GM21529 (cell line): ENCODE measurements around the gene MPRIP.
A peak's percentile ranks its signal among the peaks of the same experiment; 100 is the strongest.

ENCODE experiments used
- ATAC-seq: cut with Tn5 transposase; IDR thresholded peaks from one replicate; pipeline ENCODE4 v1.9.1; 2021; ENCODE audit not compliant: unreplicated experiment

MPRIP gene

DNA sequence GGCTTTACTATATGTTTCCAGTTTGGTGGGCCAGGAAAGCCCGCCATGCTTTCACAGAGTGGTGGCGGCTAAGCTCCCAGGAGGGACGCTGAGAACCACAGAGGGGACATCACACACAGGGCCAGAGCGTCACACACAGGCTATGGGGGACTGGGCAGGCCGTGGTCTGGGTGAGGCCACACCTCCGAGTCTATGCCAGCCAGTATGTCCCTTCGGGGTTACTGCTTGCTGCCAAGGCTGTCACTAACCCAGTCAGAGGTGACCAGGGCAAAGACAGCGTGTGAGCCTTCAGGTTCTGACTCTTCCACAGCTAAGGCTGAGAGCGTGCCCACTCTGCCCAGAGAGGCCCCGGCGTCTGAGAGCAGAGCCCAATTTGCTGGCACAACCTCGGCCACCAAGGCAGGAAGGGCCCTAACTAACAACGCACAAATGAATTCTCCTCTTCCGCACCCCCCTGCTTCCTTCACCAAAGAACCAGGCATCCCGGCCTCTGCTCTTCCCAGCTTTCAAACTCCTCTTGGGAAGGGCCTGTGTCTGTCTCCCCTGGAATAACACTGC is 161.0 kb downstream of the MPRIP start:
- ATAC-seq = no peak

DNA sequence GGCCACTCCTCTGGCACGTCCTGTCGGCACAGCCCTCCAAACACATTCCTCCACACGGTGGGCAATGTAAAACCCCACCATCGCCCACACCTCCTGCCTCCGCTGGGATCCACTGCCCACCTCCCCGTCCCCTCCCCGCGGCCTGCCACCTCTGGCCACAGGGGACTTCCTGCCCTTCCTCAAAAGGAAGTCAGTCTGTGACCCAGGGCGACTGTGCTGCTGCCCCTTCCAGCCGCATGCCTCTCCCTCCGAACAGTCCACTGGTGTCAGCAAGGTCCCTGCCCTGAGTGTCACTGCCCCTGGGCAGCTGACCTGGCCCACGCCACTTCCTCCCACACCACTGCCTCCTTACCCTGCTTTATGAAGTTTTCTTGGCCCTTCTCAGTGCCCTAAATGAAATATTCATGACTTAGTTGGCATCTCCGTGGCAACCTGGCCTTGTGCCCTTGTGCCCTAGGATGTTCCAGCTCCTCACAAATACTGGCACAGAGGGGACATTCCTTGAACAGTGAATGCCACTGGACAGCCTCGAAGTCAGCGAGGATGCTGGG is 161.9 kb downstream of the MPRIP start:
- no peak for ATAC-seq

DNA sequence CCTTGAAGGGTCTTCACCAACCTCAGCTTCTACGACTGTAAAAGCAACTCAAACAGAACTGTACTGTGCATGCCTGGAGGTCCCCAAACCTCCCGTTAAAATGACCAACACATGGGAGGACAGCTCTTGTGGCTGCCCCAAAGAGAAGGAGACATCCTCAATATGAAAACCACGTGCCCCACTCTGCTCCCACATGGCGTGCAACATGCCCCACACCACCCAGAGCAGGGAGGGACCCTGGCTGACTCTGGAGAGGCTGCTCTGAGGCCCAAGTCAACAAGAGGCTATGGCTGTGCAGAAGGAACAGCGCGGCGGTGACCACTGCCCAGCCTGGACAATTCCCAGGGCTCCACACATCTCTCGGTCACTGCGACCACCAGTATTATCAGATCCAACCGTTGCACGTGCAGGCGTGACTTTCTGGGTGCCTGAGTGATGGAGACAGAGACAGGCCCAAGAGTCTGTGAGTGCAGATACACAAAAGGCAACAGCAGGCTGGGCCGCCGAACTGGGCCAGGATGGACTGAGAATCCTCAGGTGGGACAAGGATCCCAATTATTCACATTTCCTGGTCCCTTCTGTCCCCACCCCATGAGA is 162.5 kb downstream of the MPRIP start:
- ATAC-seq = no peak

DNA sequence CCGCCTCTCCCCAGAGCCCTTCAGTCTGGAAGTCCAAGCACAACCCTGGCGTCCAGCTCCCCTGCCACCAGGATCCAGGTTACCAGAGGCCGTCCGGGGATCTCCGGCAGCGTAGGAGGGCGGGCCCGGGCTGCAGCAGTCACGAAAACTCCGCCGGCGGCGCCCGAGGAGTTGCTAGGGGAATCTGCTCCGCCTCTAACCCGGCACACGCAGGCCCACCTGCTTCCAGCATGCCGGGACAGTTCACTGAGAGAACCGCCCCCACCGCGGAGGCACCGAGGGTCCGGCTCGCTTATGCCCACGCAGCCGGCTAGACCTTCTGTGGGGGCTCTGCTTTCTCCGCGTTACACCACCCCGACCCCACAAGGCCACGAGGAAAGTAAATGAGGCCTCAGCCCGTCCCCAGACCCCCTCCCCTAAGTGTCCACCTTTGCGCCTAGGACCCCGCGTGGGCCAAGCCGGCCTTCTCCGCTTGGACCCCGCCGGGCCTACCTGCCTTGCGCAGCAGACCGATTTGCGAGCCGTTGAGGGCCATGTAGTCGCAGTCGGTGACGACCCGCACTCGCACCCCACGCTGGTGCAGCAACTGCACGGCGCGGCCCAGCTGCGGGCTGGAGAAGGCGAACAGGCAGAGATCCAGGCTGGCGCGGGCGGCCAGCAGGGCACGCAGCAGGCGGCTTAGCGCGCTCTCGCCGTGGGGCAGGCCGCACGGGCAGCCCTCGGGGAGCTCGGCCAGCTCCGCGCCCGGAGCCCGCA is 163.3 kb downstream of the MPRIP start:
- ATAC-seq = peak; percentile 54

DNA sequence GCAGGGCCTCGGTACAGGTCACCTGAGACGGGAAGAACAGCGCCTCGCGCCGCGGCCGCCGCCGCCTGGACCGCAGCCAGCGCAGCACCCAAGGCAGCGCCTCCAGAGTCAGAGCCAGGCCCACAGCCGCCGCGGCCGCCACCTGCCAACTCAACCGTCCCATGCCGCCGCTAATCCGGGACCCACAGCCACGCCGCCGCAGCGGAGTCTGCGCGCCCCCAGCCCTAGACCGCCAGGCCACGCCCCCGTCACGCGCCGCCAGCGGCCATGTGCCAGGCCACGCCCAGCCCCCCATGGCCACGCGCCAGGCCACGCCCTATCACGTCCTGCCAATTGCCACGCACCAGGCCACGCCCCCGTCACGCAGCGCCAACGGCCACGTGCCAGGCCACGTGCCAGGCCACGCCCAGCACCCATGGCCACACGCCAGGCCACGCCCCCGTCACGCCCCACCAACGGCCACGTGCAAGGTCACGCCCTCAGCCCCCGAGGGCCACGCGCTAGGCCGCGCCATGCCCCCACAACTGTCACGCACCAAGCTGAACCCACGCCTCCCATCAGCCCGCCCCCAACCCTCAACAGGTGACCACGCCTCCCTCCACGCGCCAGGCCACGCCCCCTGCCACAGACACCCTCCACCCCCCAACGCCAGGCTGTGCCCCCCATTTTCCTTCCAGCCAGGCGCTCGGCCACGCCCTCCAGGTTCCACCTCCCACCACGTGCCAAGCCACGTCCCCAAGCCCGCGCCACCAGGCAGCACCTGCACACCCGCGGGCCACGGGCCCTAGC is 164.1 kb downstream of the MPRIP start, which contains the start of gene PLD6:
Gene PLD6, minus strand, starts transcription at position 210 of the 789 bp plus-strand sequence. Its CDS starts 47 bp downstream, at position 163.
- ATAC-seq = peak; percentile 53

DNA sequence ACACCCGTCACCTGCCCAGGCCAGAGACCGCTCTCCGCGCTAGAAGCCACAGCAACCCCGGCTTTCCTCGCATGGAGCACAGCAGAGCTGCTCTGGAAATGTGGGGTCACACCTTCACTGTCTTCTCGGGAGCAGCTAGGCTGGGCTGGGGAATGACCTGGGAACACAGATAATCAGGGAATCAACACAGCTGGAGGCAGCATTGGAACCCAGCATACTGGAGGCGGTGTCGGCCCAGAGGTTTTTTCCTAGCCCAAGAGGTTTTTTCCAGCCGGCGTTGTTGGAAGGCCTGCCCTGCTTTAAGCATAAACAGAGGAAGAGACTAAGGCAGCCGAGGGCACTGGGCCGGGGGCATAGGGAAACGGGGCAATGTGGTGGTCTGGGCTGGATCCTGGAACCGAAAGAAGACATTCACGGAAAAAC is 164.7 kb downstream of the MPRIP start:
- no peak for ATAC-seq

DNA sequence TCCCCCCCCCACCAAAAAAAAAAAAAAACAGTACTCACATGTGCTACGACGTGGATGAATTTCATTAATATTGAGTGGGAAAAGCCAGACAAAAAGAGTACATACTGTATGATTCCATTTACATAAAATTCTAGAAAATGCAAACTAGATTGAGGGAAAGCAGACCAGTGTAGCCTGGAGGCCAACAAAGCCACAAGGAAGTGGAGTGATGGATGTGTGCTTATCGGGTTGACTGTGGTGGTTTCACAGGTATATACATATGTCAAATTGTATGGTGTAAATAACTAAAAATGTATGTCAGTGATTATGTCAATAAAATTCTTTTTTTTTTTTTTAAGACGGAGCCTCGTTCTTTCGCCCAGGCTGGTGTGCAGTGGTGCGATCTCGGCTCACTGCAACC is 165.7 kb downstream of the MPRIP start:
- no peak for ATAC-seq

DNA sequence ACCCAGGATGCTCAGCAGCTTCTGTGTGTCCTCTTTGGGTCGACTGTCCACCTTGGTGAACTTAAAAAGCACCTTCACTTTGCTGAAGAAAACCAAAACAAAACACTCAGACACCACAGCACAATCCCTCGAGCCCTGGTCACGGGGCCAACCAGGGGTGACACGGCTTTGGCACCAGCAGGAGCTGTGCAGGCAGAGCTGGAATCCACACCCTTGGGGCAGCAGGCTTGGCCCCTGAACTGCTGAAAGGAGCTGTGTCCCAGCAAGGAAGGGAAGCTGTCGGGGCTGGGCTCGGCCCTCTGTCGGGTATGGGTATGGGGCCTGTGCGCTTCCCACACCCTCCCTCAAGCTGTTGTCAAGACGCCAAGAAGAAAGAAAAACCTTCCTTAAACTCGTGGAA is 171.5 kb downstream of the MPRIP start:
- no peak for ATAC-seq

DNA sequence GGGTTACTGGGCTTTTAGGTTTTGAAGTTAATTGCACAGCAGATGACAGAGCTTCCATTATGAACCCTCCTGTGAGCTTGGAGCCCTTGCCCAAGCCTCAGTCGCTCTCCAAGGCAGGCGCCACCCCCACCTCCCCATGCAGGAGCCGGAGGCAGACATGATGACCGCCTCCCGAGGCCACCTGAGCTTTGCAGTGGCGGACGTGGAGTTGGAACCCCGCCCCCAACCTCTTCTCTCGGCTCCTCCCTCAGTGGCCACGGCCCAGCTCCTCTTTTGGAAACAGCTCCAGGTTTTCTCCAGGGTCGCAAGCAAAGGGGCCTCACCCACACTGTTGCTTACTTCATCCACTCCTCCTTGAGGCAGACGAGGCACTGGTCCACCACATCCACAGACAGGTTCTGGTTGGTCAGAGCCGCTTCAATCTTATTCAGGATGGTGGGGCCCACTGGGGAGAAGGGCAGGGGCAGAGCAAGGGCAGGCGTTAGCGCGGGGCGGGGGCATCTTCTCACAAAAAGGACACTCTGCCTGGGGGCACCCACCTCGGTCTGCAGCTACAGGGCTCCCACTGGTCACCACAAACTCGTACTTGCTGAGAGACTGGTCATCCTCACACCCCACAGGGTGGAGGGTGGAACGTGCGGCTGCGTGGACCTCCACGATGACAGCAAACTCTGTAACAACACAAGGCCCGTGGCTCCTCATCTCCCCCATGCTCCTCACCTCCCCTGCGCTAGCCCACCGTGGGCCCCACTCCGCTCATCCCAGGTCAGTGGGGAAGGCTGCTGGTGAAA is 172.6 kb downstream of the MPRIP start:
- ATAC-seq = no peak

DNA sequence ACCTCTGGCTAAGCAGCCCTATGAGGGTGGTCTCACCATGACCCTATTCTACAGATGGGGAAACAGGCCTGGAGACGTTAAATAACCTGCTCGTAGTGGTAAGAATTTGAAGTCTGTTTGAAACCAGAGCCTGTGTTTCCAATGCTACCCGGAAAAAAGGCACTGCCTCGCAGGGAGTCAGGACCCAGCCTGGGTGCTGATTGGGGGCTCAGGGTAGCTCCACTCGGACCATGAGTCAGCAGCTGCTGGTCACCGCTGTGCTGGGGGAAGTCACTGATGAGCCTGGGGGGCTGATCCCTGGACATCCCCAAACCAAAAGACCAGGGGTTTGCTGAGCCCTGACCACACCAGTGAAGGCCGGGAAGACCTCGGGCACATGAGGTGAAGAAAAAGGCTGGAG is 173.3 kb downstream of the MPRIP start:
- no peak for ATAC-seq

DNA sequence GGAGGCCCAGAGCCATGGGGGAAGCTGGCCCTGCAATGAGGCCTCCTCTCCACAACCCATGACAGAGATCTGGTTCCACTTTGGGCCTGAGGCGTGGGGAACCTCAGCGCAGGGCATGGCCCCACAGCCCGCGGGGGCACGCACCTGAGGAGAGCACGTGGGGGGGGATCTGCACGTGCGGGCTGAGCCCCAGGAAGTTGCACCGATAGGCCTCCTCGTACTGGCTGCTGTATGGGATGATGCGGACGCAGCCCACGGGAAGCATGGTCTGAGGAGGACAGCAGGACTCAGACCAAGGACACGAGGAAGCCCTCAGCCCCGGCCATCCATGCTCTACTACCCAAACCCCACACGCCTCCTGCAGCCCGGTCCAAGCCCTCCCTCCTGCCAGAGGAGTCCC is 174.0 kb downstream of the MPRIP start:
- ATAC-seq = no peak

DNA sequence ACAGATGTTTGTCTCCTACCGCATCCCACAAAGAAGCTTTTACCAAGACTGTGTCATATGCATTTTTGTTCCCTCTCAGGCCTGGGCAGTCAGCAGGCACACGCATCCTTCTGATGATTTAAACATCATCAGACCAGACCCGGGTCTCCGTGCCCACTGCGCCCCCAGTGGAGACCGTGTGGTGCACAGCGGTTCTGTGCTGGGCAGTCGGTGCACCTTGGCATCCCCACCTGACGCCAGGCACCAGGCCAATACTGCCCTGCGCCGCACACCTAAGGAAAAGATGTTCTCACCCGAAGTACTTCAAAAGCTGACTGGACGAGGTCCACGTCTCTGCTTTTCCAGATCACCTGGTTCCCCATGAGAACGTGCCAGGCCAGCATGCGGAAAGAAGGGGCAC is 174.5 kb downstream of the MPRIP start:
- ATAC-seq = no peak

DNA sequence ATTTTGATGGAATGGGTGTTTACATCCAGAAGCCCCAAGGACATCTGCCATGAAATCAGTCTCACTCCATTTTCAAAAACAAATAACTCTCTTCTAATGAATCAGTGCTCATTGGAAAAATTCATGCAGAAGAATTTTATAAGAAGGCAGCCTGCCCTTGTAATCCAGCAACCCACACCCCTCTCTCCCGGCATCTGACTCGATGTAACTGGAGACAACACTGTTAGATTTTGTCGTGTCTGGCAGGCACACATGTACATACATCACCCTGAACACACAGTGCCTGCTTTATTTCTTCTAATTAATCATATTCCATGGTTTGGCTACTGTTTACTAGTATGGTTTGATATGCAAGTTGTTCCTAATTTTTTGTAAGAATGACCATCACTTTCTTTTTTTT is 175.7 kb downstream of the MPRIP start:
- ATAC-seq = no peak

DNA sequence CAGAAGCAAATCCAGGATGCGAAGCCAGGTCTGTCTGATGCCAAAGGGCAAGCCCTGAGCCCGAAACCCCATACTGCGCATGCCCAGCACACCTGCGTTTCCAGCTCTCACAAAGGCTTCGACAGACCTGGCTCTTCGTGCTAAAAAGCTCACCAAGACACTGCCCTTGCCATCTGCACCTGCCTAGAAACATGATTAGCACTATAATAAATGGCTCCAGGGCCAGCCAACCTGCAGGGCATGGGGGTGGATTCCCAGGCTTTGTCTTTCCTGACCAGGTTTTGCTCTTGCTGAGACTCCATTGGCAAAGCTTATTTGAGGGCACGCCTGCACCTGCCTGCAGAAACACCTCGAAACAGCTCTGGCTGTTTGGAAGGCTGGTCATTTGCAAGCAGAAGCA is 178.3 kb downstream of the MPRIP start:
- no peak for ATAC-seq

DNA sequence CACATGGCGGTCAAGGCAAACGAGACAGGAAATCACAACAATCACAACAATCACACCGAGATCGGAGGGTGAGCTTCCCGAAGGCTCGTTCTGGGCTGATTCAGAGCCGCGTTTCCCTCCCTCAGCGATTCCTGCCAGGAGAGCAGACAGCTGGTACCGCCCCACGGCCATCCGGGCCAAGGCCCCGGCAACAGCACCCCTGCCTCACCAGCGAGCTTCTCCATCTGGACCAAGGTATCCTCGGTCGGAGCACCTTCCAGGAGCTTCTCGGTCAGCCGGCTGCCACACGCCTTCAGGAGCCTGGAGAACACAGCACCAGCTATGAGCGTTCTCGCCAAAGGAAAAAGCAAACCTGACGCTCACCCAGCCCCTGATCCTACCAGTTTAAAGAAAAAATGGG is 179.1 kb downstream of the MPRIP start:
- ATAC-seq = no peak

DNA sequence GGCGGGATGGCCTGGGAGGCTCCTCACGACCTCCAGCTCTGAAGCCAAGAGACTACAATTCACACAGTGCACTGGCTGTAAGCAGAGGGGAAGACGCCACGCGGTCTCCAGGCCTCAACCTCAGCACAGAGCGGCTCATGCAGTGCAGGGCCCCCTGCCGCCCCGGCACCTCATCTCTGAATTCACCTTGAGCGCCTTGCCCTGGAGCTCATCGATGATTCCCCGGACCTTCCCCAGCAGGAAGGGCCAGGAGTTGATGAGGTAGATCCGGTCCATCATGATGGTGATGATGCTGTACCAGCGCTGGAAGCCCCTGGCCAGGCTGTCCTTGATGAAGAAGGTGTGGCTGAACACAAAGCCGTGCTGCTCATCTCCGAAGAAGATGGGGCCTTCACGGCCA is 181.5 kb downstream of the MPRIP start:
- ATAC-seq = no peak

DNA sequence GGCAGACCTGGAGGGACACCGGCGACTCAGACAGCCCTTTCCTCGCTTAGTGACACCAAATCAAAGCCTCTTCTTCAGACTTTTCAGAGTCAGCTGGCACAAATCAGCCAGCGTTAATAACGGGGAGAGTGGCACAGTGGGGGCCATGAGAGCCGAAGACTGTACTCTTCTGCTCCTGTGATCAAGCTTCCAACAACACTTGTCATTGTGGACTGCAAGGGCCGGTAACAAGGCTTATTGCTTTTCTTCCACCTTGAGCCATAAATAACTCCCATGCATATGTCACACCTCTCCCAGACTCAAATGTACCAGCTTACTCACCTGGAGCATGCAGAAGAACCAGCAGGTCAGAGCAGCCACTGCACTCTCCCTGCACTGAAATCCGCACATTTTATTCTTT is 181.9 kb downstream of the MPRIP start:
- ATAC-seq = no peak

DNA sequence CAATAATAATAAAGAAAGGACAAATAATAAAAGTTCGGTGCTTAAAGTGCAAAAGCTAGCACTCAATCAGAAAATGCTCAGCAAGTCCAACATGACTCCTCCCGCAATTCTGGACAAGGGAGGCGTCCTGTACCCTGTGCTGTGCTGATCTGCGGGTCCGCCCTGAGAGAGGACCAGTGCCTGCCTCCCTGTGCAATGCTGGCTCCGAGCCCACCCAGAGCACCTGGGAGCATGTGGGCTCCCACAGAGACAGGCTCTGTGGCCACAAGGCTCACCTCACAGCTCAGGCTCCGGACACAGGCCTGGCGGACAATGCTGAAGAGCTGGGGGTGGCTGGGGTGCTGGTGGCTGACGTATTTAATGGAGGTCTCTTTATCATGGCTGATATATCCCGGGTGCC is 183.6 kb downstream of the MPRIP start:
- ATAC-seq = no peak

DNA sequence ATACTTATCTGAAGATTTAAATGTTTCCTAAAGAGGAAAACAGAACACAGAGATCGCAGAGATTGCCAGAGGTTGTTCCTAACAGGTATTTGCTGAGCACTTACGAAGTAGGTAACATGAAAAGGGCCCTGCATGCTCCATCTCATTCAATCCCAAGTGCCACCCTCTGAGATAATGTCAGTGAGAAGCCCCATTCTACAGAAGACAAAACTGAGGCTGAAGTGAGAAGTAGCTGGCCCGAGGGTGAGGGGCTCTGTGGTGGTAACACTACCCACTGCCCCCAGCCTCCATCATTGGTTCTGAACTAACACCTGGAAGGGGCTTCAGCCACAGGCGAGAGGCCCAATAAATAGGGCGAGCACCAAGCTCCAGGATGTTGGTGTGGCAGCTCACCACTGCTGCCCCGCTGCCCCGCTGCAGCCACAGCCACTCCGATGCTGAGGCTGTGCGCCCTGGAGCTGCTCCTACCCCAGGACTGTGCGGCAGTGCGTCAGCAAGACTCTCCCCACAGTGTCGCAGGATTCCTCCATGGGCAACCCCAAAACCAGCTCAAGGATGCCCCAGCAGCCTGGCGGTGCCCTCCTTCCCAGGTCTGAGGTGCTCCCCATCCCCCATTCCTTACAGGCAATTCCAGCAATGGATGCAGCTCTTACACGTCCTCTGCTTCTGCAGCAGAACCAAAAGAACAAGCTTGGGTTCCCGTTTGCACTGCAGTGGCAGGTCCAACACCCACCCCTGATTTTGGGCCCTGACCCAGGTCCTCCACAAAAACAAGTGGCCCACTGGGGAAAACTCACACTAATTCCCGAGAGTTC is 184.4 kb downstream of the MPRIP start:
- ATAC-seq = no peak
